HEK293T (cell line): ENCODE measurements around the gene TNK1.

Experiments
- BHLHE40 ChIP-seq: fragments of 450-650 bp; IDR thresholded peaks from 2 replicates; pipeline ENCODE4 v1.6.1; 2016; ENCODE audit warnings: mild to moderate bottlenecking, moderate library complexity, borderline replicate concordance
- FOXK2 ChIP-seq: fragments of 450-650 bp; IDR thresholded peaks from 2 replicates; pipeline ENCODE4 v1.6.1; 2016; ENCODE audit warnings: mild to moderate bottlenecking
- SP1 ChIP-seq: fragments of 450-650 bp; IDR thresholded peaks from 2 replicates; pipeline ENCODE4 v1.6.1; 2017
- TARDBP ChIP-seq: fragments of 450-650 bp; IDR thresholded peaks from 2 replicates; pipeline ENCODE4 v1.6.1; 2016

DNA sequence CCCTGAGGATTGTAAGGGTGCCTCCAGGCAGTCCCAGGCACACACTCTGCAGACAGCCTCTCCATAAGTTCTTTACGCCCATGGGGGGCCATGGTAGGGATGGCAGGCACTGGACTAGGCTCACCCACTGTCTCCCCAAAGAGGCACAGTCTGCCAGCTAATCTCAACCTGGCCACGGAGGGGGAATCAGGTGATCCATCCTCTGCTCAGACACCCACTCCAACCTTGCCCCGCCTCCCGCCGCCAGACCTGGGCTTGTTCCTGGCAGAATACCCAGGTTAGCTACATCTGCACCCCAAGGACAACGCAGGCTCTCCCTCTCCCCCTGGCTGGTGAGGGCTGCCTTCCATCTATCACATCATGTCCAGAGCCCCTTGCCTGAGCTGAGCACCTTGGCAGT, 28.0 kb downstream of the TNK1 start:
- no peak for TF ChIP-seq TARDBP
- TF ChIP-seq BHLHE40 = no peak
- no peak for TF ChIP-seq FOXK2
- no peak for TF ChIP-seq SP1
